Neural cell (in vitro differentiated cells): ENCODE measurements around the gene ZBTB37.

Experiments used
- CTCF ChIP-seq: fragments of 450-650 bp; IDR thresholded peaks from 2 replicates; pipeline ENCODE4 v1.5.1; 2014; ENCODE audit warnings: antibody characterized with exemption, mild to moderate bottlenecking, moderate library complexity; ENCODE audit not compliant: poor library complexity, severe bottlenecking
- EP300 ChIP-seq: fragments of 450-650 bp; conservative IDR thresholded peaks from 2 replicates; pipeline ENCODE4 v1.6.1; 2014; ENCODE audit warnings: antibody characterized with exemption, mild to moderate bottlenecking, moderate library complexity; ENCODE audit not compliant: poor library complexity, severe bottlenecking
- EZH2 ChIP-seq: fragments of 200-600, 300-800 bp; shearing (Covaris generic), sonication (generic); IDR thresholded peaks from 2 replicates; pipeline ENCODE4 v1.6.1; 2014; ENCODE audit warnings: antibody characterized with exemption, low read length, borderline replicate concordance, mild to moderate bottlenecking; ENCODE audit not compliant: insufficient read depth, poor library complexity, severe bottlenecking

- TF ChIP-seq EZH2, result no peak
- TF ChIP-seq EP300, result no peak
- no peak for TF ChIP-seq CTCF
Observed at GRCh38 chr1:173823781-173824314, 44.3 kb upstream of the ZBTB37 start.
